Pancreas (tissue), 10 donors: ENCODE results near the gene PRSS22. TPM values are rescaled to one million over a fixed set of nuclear protein-coding genes. Genes with fewer than 3 reads are reported as not detected.

Experiments
- ATAC-seq, 4 donors: fragments of 200-7000 bp; cut with Tn5 transposase; one replicate each; pipeline versions ENCODE4 v1.8.0 to v1.9.1; 2020; ENCODE audit warnings: mild to moderate bottlenecking in 4 of 4, moderate library complexity in 4 of 4
- DNase-seq, 6 donors: peaks; one replicate each; pipeline ENCODE4 v3.0.0-alpha.2; 2020
- FAIRE-seq: peaks from 2 replicates; lab custom pipeline; 2012; peaks lifted over from hg19 to GRCh38; lab: Jason Lieb, UNC
- H3K27ac ChIP-seq, 4 donors: fragments of 200-600 bp; sonication (generic); 1 replicate in 3 of 4; 2 replicates in 1 of 4; pipeline versions ENCODE4 v1.5.0 to v1.8.0; 2020
- H3K27me3 ChIP-seq, 4 donors: fragments of 200-600 bp; one replicate each; pipeline ENCODE4 v1.8.0; 2021
- H3K36me3 ChIP-seq, 3 donors: fragments of 200-600 bp; sonication (generic) in 1 of 3; one replicate each; pipeline versions ENCODE4 v1.5.0 to v1.8.0; 2020 to 2021
- H3K4me1 ChIP-seq, 3 donors: fragments of 200-600 bp; one replicate each; pipeline ENCODE4 v1.8.0; 2021
- H3K4me3 ChIP-seq, 4 donors: fragments of 200-600 bp; sonication (generic) in 2 of 4; one replicate each; pipeline versions ENCODE4 v1.5.0 to v1.8.0; 2020 to 2021
- H3K9me3 ChIP-seq, 4 donors: fragments of 200-600 bp; one replicate each; pipeline ENCODE4 v1.8.0; 2021
- CTCF ChIP-seq, 4 donors: fragments of 200-600 bp; sonication (generic) in 3 of 4; IDR thresholded peaks; one replicate each; pipeline versions ENCODE4 v1.5.0 to v1.8.0; 2021; ENCODE audit warnings: antibody characterized with exemption in 4 of 4
- WGBS, 2 donors: extraction: QIAGEN DNeasy Blood & Tissue Kit; methylation state at CpG; one replicate each; pipeline ENCODE4 v1.1.7; 2013; 5-methylcytosine and 5-hydroxymethylcytosine counted together
- intact Hi-C, 3 donors: fragments of 100-400 bp; cut with DNase I; formaldehyde crosslinking; loops; one replicate each; pipeline versions ENCODE4 v1.11.1 to v1.14.2; 2022
- polyA plus RNA-seq, 2 donors: library from polyadenylated mRNA; stranded (reverse); fragments of 200-250 nt; gene quantifications; one replicate each; pipeline ENCODE4 v1.2.3, GENCODE V29; 2013
- total RNA-seq, 6 donors: library from RNA; stranded (reverse); fragmentation: NEBNext Ultra II Directional in 4 of 6; extraction: Animal tissue kit (Norgen Biotek cat#: 25700) in 4 of 6; gene quantifications; one replicate each; pipeline versions ENCODE4 v1.2.1 to v1.2.4, GENCODE V29; 2021 to 2023
- donor health status: healthy with polysubstance abuse.
- donor health status: DM: no; HTN: no; CAD: no; lungs with moderate emphysema.
- donor health status: DM: no; HTN: no; CAD: no.
- donor health status: control.
- donor health status: control.
- donor health status: Bipolar disorder and iron deficiency.
- donor health status: DM: yes; HTN: yes; CAD: no.
- donor health status: DM: no; HTN: no; CAD: no.
- donor health status: DM: no; HTN: no; CAD: no.
- donor health status: DM: yes; HTN: yes; CAD: no.

Gene PRSS22
- total and polyA plus RNA-seq, 8 donors: 8.4 to 59.5 (median 16.9) TPM

- no peak overlapping the region for H3K4me3 ChIP-seq
- intact Hi-C loops: no loop called here
- 84 to 87% methylated on average over 14 of the region's 14 CpGs for WGBS, 2 donors
- ATAC-seq (peak in 3 of 4 donors; percentile 7 to 14 (median 9)), DNase-seq (peak; percentile 36 to 73 (median 69)), FAIRE-seq (no peak)
- H3K9me3 ChIP-seq: no peaks in the 10 kb centered on the region
- no peaks in the 10 kb centered on the region for H3K36me3 ChIP-seq
- H3K27ac ChIP-seq: no peak overlapping the region
- peaks cover 0 to 3% (median 0%) of the 10 kb centered on the region in 3 donors for H3K4me1 ChIP-seq
- no peaks in the 10 kb centered on the region for H3K27me3 ChIP-seq
- no peak for TF ChIP-seq CTCF (IDR thresholded peaks at IDR 0.05)
Observed at GRCh38 chr16:2856061-2856670, 1.8 kb downstream of the PRSS22 start.

GRCh38 chr16:2855536-2855935 is 2.4 kb downstream of the PRSS22 start:
- 84 to 91% methylated on average over 6 of the region's 6 CpGs for WGBS, 2 donors
- H3K4me3 ChIP-seq: no peak overlapping the region
- H3K27ac ChIP-seq: no peak overlapping the region
- ATAC-seq (no peak), DNase-seq (peak in 1 of 6 donors; percentile 39), FAIRE-seq (no peak)
- no peak for TF ChIP-seq CTCF (IDR thresholded peaks at IDR 0.05)
- H3K9me3 ChIP-seq: no peaks in the 10 kb centered on the region
- H3K27me3 ChIP-seq: no peaks in the 10 kb centered on the region
- H3K4me1 ChIP-seq: peaks cover 0 to 3% (median 0%) of the 10 kb centered on the region in 3 donors
- intact Hi-C loops: no loop called here
- H3K36me3 ChIP-seq: no peaks in the 10 kb centered on the region

- DNase-seq (peak in 1 of 6 donors; percentile 35), FAIRE-seq (no peak), ATAC-seq (no peak)
- H3K4me3 ChIP-seq: no peak overlapping the region
- no peaks in the 10 kb centered on the region for H3K27me3 ChIP-seq
- no peak overlapping the region for H3K27ac ChIP-seq
- 74 to 80% methylated on average over 5 of the region's 5 CpGs for WGBS, 2 donors
- no peaks in the 10 kb centered on the region for H3K9me3 ChIP-seq
- H3K36me3 ChIP-seq: no peaks in the 10 kb centered on the region
- TF ChIP-seq CTCF (IDR thresholded peaks at IDR 0.05): peak in 3 of 4 donors; percentile 33 to 43 (median 33)
- H3K4me1 ChIP-seq: peaks cover 0 to 3% (median 0%) of the 10 kb centered on the region in 3 donors
- intact Hi-C loops: no loop called here
Observed at GRCh38 chr16:2854700-2855309, 3.2 kb downstream of the PRSS22 start.

GRCh38 chr16:2853531-2854073 is 4.4 kb downstream of the PRSS22 start:
- H3K27ac ChIP-seq: no peak overlapping the region
- peak in 1 of 6 donors; percentile 45 for DNase-seq
- no peaks in the 10 kb centered on the region for H3K4me1 ChIP-seq
- H3K36me3 ChIP-seq: no peaks in the 10 kb centered on the region
- H3K27me3 ChIP-seq: no peaks in the 10 kb centered on the region
- no peaks in the 10 kb centered on the region for H3K9me3 ChIP-seq
- no peak for FAIRE-seq
- no peak overlapping the region for H3K4me3 ChIP-seq
- 89 to 91% methylated on average over 18 of the region's 18 CpGs for WGBS, 2 donors
- ATAC-seq: no peak
- intact Hi-C loops: no loop called here
- TF ChIP-seq CTCF (IDR thresholded peaks at IDR 0.05): no peak
